Measurements from ENCODE around the gene UACA.

Gene UACA

DNA sequence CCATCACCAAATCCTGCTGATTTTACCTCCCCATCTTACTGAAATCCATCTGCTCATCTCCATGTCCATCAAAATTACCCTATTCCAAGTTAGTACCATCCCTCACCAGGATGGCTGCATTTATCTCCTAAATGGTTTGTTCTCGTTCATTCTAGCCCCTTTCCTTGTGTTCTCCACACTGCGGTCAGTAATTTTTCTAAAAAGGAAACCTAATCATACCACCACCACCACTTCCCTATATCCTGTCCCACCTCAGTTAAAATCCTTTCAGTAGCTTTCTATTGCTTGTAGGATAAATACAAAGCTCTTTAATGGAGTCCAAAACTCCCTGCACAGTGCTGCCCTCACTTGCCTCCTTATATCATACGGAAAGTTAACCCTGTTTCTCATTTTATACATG lies 51.1 kb downstream of the UACA start:
- TF ChIP-seq, protein P1, sequence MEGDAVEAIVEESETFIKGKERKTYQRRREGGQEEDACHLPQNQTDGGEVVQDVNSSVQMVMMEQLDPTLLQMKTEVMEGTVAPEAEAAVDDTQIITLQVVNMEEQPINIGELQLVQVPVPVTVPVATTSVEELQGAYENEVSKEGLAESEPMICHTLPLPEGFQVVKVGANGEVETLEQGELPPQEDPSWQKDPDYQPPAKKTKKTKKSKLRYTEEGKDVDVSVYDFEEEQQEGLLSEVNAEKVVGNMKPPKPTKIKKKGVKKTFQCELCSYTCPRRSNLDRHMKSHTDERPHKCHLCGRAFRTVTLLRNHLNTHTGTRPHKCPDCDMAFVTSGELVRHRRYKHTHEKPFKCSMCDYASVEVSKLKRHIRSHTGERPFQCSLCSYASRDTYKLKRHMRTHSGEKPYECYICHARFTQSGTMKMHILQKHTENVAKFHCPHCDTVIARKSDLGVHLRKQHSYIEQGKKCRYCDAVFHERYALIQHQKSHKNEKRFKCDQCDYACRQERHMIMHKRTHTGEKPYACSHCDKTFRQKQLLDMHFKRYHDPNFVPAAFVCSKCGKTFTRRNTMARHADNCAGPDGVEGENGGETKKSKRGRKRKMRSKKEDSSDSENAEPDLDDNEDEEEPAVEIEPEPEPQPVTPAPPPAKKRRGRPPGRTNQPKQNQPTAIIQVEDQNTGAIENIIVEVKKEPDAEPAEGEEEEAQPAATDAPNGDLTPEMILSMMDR (IDR thresholded peaks at IDR 0.05): no peak
- no peak overlapping the region for H3K4me3 ChIP-seq
- H3K9me3 ChIP-seq: no peaks in the 10 kb centered on the region
- H3K27ac ChIP-seq: peak overlapping the region; percentile 72 to 76
- H3K36me3 ChIP-seq: no peaks in the 10 kb centered on the region
- no peaks in the 10 kb centered on the region for H3K27me3 ChIP-seq
- DNase-seq: no peak
- intact Hi-C loops (cut with DNase I; ENCODE audit: low total_unique reads): no loop called here
- peaks cover 0 to 64% (median 46%) of the 10 kb centered on the region in 4 donors for H3K4me1 ChIP-seq

DNA sequence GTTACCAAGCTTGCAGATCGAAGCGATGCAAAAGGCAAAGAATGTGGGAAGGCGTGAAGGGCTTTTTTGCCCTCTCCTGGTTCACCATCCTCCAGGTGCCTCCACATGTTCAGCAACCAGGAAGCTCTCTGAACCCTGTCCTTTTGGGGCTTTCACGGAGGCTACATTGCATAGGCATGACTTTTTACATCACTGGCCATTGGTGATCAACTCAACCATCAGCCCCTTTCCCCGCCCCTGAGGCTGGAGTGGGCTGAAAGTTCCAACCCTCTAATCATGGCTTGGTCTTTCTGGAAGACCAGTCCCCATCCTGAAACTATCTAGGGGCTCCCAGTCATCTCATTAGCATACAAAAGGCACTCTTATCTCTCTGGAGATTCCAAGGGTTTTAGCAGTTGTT lies 52.6 kb downstream of the UACA start:
- Histone ChIP-seq H3K27ac (peak overlapping the region in 1 of 2 donors; percentile 30), H3K9me3 (no peaks in the 10 kb centered on the region), H3K4me1 (peaks cover 0 to 62% (median 31%) of the 10 kb centered on the region in 4 donors), H3K27me3 (no peaks in the 10 kb centered on the region), H3K36me3 (no peaks in the 10 kb centered on the region), H3K4me3 (no peak overlapping the region)
- intact Hi-C loops (cut with DNase I; ENCODE audit: low total_unique reads): no loop called here
- no peak for DNase-seq
- TF ChIP-seq, protein P1 (IDR thresholded peaks at IDR 0.05): no peak

DNA sequence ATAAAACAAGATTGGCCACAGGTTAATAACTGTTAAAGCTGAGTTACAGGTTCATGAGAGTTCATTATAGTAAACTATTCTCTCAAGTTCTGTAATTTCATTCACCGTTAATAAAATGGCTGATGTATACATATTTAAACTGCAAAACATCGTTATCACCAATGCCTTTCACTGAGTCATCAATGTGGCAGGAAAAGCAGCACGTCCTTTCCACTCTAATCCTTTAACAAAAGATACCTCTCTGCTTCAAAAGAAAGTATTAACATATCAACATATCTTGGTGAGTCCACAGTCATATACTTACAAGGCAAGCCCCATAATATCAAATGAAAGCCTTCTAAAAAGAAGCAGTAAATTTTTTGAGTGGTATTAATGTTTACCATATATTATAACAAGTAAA lies 54.5 kb downstream of the UACA start:
- intact Hi-C loops (cut with DNase I; ENCODE audit: low total_unique reads): no loop called here
- TF ChIP-seq, protein P1 (IDR thresholded peaks at IDR 0.05): no peak
- no peak for DNase-seq
- peaks cover 0 to 59% (median 20%) of the 10 kb centered on the region in 4 donors for H3K4me1 ChIP-seq
- no peaks in the 10 kb centered on the region for H3K27me3 ChIP-seq
- H3K9me3 ChIP-seq: no peaks in the 10 kb centered on the region
- H3K36me3 ChIP-seq: no peaks in the 10 kb centered on the region
- no peak overlapping the region for H3K27ac ChIP-seq
- H3K4me3 ChIP-seq: no peak overlapping the region

DNA sequence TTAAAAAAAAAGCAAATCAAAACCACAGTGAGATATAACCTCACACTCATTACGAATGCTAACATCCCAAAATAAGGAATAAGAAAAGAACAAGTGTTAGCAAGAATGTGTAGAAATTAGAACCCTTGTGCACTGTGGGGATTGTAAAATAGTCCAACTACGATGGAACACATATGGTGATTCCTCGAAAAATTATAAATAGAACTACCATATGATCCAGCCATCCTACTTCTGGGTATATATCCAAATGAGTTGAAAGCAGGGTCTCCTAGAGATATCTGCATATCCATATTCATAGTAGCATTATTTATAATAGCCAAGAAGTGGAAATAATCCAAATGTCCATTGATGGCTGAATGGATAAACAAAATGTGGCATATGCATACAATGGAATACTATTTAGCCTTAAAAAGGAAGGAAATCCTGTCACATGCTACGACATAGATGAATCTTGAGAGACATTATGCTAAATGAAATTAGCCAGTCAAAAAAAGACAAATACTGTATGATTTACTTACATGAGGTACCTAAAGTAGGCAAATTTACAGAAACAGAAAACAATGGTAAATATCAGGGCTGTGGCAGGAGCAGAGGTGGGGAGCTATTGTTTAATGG lies 55.6 kb downstream of the UACA start:
- H3K36me3 ChIP-seq: no peaks in the 10 kb centered on the region
- H3K4me3 ChIP-seq: no peak overlapping the region
- DNase-seq: no peak
- H3K27ac ChIP-seq: no peak overlapping the region
- intact Hi-C loops (cut with DNase I; ENCODE audit: low total_unique reads): no loop called here
- TF ChIP-seq, protein P1 (IDR thresholded peaks at IDR 0.05): no peak
- no peaks in the 10 kb centered on the region for H3K27me3 ChIP-seq
- peaks cover 0 to 59% (median 23%) of the 10 kb centered on the region in 4 donors for H3K4me1 ChIP-seq
- H3K9me3 ChIP-seq: no peaks in the 10 kb centered on the region

DNA sequence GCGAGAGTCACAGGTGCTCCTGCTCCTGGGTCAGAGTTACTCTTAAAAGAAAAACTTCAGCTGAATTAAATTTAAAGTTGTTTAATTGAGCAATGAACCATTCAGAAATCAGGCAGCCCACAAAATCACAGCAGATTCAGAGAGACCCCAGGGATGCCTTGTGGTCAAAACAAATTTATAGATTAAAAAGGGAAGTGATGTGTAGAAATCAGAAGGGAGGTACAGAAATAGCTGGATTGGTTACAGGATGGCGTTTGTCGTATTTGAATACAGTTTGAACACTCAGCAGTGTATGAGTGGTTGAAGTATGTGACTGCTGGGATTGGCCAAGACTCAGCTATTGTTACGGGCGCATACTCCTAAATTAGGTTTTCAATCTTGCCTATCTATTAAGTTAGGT lies 58.6 kb downstream of the UACA start:
- DNase-seq: no peak
- Histone ChIP-seq H3K27me3 (no peaks in the 10 kb centered on the region), H3K4me3 (no peak overlapping the region), H3K27ac (peak overlapping the region; percentile 72 to 74), H3K36me3 (no peaks in the 10 kb centered on the region), H3K9me3 (no peaks in the 10 kb centered on the region), H3K4me1 (peaks cover 0 to 72% (median 22%) of the 10 kb centered on the region in 4 donors)
- TF ChIP-seq, protein P1 (IDR thresholded peaks at IDR 0.05): no peak
- intact Hi-C loops (cut with DNase I; ENCODE audit: low total_unique reads): no loop called here
